HG02798 (cell line): ENCODE measurements around the gene AOPEP.

Experiments used
- ATAC-seq: cut with Tn5 transposase; IDR thresholded peaks from one replicate; pipeline ENCODE4 v1.9.1; 2021; ENCODE audit warnings: mild to moderate bottlenecking; ENCODE audit not compliant: unreplicated experiment, poor library complexity

Gene AOPEP

DNA sequence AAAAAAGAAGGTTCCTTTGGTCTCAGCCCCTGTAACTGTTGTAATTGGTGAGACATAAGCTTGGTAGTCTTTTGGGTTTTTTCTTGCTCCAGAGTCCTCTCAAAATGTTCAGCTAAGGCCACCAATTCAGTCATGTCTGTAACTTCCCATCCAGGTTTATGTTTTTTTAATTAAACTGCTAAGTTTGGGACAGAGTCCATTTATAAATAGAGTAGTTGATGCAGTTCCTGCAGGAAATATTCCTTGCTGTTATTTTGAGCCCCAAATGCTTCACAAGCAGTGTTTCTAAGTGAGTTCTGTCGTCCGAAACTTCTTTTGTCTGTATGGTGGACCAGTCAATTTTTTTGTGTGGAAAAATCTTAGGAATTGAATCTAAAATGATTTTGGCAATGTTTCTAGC is 155.0 kb downstream of the AOPEP start:
- ATAC-seq: no peak

GRCh38 chr9:94881940-94882339 is 155.4 kb downstream of the AOPEP start:
- ATAC-seq: no peak

DNA sequence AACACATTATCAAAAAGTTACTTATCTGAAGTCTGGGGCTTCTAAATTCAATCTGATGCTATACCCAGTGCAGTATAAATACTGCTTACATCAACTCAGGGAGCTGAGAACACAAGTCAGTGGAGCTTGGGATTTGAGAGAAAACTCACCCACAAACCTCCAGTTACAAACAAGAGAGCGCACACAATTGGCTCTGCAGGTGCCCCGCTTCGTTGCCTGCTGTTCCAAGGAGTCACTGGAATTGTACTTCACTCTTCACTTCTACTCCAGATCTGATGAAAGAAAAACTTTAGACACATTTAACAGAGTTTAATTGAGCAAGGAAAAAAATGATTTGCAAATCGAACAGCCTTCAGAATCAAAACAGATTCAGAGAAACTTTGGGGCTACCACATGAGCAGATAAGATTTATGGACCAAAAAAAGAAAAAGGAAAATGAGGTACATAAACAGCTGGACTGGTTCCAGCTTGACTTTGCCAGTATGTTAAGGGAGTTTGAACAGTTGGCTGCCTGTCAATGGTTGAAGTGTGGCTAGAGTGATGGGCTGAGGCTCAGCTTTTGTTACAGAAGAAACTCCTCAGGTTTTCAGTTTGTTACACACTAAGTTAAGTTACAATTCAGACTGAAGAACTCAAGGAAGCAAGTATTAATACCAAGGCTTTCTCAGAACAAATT is 156.6 kb downstream of the AOPEP start:
- no peak for ATAC-seq

- ATAC-seq: no peak
Measured at GRCh38 chr9:94885854-94886447, 159.5 kb downstream of the AOPEP start.

DNA sequence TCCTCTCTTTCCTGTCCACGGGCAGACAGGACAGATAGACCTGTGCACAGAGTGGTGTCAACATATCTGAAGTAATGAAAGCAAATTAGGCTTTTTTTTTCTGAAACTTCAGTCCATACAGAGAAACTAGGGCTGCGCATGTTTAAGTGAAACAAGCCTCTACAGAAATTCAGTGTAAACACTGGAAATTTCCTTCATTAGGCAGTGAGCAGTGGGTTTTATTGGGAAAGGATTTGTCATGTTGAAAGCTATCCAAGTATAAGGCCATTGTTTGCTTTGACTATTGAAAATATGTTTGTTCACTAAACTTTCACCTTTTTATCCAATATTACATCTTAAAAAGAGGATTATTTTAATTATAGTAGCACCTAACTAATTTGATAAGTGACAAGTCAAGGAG is 161.2 kb downstream of the AOPEP start:
- ATAC-seq: no peak

- no peak for ATAC-seq
Measured at GRCh38 chr9:94888775-94889174, 162.3 kb downstream of the AOPEP start.

DNA sequence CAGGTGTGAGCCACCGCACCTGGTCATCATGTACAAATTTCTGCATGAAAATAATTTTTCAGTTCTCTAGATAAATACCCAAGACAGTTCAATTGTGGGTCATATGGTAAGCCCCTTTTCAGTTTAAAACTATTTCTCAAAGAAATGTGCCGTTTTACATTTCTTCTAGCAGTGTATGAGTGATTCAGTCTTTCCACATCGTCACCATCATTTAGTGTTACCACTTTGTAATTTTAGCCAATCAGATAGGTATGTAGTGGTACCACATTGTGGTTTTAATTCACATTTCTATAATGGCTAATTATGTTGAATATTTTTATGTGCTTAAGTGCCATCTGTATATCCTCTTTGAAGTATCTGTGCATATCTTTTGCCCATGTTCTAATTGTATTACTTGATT is 163.1 kb downstream of the AOPEP start:
- ATAC-seq: no peak

GRCh38 chr9:94891183-94891582 is 164.7 kb downstream of the AOPEP start:
- ATAC-seq: no peak

- no peak for ATAC-seq
Measured at GRCh38 chr9:94892675-94893074, 166.2 kb downstream of the AOPEP start.

- ATAC-seq: no peak
Measured at GRCh38 chr9:94894094-94894699, 167.7 kb downstream of the AOPEP start.

GRCh38 chr9:94895668-94896067 is 169.2 kb downstream of the AOPEP start:
- no peak for ATAC-seq

DNA sequence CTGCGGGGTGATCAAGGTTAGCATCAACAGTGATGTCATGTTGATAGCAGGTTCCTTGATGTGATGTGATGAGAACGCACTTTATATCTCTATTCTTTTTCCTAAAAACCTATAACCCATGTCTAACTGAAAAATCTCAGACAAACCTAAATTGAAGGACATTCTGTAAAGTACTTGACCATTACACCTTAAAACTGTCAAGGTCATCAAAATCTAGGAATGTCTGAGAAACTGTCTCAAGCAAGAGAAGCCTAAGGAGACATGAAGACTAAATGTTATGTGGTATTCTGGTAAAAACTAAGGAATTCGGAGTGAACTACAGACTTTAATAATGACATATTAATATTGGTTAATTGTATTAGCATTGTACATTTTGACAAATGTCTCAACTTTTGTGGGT is 170.0 kb downstream of the AOPEP start:
- no peak for ATAC-seq

- no peak for ATAC-seq
Measured at GRCh38 chr9:94899464-94900221, 173.1 kb downstream of the AOPEP start.

DNA sequence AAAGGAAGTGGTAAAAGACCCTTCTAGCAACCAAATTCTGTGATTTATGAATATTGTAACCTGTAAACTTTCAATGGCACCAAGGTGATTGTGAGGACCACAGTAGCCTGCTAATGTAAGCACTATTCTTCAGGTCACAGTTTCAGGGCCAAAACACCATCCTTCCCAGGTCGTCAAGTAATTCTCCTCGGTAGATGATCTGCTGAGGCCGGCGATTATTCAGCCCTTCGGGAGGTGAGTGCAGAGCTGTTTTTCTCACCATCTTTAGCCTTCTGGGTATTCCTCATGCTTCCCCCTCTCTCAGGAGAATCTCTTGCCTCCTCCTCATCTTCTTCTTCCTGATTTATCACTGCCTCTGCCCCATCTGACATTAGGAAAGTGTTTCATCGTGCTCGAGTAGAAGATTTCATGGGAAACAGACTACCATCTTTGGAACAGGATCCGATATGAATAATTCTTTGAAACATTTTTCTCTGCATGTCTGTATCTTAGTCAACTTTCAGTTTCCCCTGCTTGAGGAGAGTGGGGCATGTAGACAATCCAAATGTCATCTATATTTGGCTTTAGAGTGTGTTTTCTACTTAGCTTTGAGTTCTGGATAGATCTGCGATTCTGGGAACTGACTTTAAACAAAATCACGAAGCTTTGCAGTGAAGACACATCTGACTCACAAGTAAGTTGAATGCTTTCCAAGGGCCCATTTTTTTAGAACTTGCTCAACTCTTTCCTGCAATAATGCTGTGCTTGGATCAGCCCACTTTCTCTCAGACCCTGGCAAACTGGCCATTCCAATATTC is 173.9 kb downstream of the AOPEP start:
- ATAC-seq: no peak

GRCh38 chr9:94901019-94901363 is 174.5 kb downstream of the AOPEP start:
- ATAC-seq: no peak

GRCh38 chr9:94903961-94904421 is 177.5 kb downstream of the AOPEP start:
- no peak for ATAC-seq

DNA sequence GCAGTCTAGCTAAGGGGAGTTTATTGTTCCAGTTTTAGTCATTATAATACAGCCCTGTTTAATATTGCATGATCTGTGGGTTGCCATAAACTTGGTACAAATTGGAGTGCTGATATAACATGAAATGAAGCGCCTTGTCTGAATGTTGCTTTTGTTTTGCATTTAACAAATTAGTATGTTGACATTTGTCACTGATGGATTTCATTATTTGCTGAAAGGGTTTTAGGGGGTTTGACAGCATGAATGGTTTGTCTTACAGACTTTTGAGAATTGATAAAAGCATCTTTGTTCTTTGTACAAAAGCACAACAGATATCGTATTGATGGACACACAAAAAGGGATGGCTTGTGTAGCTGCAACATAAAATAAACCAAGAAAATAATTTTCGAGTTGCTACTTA is 178.3 kb downstream of the AOPEP start:
- no peak for ATAC-seq

DNA sequence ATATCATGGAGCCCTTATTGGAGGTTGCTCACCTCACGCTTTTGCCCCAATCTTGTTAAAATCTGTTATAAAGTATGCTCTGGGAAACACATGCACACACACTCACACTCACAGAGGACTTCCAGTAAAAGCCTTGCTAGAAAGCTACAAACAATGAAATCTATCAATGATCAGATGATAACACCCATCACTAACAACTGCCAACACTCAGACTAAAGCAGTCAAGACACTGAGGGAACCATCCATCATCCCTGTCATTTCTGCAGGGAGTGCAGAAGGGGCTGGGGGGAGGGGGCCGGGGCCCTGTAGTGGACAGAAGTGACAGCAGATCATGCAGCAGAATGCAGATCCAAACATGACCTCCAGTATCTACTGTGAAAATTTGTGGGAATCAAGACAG is 179.1 kb downstream of the AOPEP start:
- no peak for ATAC-seq

GRCh38 chr9:94906181-94906580 is 179.7 kb downstream of the AOPEP start:
- no peak for ATAC-seq

GRCh38 chr9:94906713-94907112 is 180.2 kb downstream of the AOPEP start:
- no peak for ATAC-seq
